ENCODE results near the gene FN1.
A peak's percentile ranks its signal among the peaks of the same experiment; 100 is the strongest.

FN1 gene

DNA sequence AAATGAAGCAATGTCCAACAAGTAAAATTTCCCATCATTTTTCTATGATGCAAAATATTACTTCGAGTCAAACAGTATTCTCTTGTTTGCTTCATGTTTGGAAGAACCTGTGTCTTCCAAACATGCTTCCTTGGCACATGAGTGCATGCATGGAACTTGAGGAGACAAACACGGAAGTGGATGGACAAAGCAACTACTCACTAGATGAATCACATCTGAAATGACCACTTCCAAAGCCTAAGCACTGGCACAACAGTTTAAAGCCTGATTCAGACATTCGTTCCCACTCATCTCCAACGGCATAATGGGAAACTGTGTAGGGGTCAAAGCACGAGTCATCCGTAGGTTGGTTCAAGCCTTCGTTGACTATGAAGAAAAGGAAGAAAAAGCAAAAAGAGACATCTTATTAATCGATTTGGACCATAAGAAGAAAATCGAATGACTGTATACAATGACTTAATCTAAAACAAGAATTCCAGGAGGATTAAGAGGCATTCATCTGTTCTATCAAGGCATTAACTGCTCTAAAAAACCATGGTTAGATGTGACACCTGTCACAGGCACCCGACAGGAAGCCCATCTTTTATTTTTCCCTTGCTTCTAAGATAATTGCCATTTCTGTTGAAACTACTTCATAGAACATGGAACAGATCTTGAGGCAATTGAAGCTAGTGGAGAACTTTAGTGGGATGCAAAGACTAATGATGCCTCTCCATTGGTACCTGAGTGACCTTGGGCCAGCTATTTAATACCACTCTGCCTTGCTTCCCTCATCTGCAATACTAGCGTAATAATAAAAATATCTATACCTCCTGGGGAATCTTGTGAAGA lies 68.0 kb downstream of the FN1 start:
- DNase-seq (ENCODE audit: extremely low read depth, low read depth) = peak; percentile 15

DNA sequence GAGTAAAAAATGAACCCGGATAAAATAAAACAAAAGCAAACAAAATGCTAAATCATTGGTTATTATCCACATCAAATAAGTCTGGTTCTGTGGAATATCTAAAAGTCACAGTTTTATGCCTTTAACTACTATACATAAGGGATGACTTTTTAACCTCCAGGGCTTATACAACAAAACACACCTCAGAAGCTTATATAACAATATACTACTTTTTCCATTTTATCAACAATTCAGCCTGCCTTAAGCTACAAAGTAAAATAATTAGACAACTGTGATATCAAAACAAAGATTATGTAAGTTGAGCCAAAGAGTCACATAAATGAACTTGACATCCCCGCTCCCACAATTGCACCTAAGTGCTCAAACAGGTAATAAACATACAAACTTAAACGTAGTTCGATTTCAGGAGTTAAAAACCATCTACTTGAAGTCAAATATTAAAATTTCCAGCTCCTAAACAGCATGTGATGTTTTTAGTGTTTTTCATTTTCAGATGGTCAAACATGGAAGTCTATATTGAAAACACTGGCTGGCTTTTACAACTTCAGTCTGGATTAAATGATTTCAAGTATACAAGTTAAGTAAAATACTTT lies 69.3 kb downstream of the FN1 start:
- TF ChIP-seq, protein P1, sequence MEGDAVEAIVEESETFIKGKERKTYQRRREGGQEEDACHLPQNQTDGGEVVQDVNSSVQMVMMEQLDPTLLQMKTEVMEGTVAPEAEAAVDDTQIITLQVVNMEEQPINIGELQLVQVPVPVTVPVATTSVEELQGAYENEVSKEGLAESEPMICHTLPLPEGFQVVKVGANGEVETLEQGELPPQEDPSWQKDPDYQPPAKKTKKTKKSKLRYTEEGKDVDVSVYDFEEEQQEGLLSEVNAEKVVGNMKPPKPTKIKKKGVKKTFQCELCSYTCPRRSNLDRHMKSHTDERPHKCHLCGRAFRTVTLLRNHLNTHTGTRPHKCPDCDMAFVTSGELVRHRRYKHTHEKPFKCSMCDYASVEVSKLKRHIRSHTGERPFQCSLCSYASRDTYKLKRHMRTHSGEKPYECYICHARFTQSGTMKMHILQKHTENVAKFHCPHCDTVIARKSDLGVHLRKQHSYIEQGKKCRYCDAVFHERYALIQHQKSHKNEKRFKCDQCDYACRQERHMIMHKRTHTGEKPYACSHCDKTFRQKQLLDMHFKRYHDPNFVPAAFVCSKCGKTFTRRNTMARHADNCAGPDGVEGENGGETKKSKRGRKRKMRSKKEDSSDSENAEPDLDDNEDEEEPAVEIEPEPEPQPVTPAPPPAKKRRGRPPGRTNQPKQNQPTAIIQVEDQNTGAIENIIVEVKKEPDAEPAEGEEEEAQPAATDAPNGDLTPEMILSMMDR (IDR thresholded peaks at IDR 0.05; ENCODE audit: low read depth, low read length) = no peak
- DNase-seq (ENCODE audit: extremely low read depth, low read depth) = no peak

More for the DNA sequence above, 68.0 kb downstream of the FN1 start:
- TF ChIP-seq, protein P1 (IDR thresholded peaks at IDR 0.05; ENCODE audit: low read depth, low read length) = no peak

DNA sequence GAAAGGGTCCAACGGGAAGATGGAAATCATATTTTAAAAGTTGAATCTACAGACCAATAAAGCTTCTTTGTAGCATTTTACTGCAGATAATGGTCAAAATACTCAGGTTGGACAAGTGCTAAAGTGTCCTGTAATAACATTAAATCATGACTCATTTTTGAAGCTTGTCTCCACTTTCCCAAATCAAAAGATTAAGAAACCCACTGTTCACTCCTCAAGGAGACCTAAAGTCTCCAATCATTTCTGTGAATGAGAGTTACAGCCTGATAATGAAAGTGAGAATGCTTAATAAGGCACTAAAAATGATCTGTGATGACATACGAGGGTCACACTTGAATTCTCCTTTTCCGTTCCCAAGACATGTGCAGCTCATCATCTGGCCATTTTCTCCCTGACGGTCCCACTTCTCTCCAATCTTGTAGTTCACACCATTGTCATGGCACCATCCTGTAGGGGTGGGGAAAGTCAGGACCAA lies 70.6 kb downstream of the FN1 start:
- TF ChIP-seq, protein P1 (IDR thresholded peaks at IDR 0.05; ENCODE audit: low read depth, low read length) = no peak

DNA sequence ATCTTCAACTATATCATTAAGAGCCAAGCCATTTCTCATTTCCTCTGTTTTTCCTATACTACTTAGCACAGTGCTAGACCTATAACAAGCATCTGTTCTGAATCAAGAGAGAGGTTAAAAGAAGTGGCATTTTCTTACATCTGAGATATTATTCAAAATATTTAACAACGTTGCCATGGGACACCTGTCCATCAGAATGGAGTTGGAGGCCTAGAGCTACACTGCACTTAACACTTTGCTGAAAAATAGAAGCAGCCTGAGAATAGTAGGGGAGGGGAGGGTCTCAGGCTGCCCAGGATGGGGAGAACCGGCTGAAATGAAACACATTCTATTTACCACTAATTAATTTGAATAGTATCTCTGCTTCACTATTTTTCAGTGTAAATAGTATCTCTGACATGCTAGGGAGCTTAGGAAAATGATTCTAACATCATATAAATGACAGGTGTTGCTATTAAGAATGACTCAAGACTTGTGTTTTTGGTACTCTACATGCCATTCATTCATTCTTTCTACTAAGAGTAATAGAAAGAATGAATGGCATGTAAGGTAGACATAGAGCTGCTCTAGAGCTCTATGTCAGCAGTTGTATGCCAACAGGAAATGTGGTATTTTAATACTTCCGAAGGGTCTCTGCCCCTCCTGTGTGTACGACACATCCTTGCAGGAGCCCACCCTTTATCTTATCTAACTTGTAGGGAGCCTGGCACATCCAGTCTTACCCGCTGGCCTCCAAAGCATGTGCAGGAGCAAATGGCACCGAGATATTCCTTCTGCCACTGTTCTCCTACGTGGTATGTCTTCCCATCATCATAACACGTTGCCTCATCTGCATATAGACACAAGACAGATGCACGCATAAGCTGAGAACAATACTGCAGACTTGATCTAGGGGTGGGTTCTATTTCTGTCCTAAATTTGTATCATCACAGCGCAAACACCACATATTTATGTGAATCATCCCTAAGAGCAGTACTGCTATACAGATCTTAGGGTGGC lies 71.4 kb downstream of the FN1 start:
- no peak for DNase-seq (ENCODE audit: extremely low read depth, low read depth)
- TF ChIP-seq, protein P1 (IDR thresholded peaks at IDR 0.05; ENCODE audit: low read depth, low read length) = no peak

More for the DNA sequence above, 70.6 kb downstream of the FN1 start:
- no peak for DNase-seq (ENCODE audit: extremely low read depth, low read depth)

DNA sequence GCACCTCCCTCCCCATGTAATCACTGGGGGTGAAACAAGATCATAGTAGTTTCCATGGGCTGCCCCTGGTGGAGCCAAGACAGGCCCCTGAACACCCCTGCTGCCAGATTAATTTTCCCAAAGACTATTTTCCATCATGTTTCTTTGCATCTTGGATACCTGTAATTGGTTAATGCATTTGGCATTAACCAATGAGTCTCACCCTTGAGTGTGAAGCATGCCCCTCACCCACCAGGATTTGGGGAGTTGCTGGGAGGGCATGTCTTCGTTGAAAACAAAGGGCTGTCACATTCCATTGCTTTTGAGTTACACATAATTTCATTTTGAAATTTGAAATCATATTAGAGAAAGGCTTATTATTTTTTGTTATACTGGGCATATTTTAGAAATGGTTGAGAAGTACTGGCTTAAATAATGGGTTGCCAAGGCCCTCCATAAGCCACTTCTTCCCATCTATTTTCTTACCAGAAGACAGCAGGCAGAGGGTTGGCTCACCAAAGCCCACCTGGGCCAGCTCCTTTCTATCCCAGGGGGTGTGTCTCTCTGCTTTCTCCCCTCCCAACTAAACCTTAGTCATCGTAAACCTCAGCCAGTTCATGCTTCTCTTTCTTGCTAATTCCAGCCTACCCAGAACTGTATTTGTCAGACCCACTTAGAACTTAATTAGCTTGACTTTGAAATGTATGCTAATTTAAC lies 72.3 kb downstream of the FN1 start:
- DNase-seq (ENCODE audit: extremely low read depth, low read depth) = no peak
- TF ChIP-seq, protein P1 (IDR thresholded peaks at IDR 0.05; ENCODE audit: low read depth, low read length) = no peak

DNA sequence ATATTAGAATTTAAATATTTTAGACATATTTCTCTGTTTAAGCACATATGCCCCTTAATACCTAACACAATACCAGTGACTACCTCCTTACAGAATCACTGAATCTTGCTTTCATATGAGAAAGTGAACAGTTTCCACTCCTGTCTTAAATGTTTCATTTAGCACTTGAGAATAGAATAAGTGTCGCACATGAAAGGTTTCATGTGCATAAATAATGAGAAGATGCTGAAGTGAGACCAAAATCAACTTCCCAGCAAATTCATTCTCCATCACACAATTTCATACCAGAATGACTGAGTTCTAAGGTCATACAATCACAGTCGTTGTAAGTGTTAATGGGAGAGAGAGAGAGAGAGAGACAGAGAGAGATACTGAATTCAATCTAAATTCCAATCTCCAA lies 72.8 kb downstream of the FN1 start:
- DNase-seq (ENCODE audit: extremely low read depth, low read depth) = no peak
- TF ChIP-seq, protein P1 (IDR thresholded peaks at IDR 0.05; ENCODE audit: low read depth, low read length) = no peak
